ENCODE measurements around the gene PLLP. TPM values are rescaled to one million over a fixed set of nuclear protein-coding genes. Genes with fewer than 3 reads are reported as not detected.

PLLP gene
- total RNA-seq, 1 donor from 2014 or later = 0.02 TPM

GRCh38 chr16:57209780-57210179 is 74.7 kb downstream of the PLLP start:
- no peaks in the 10 kb centered on the region for H3K9me3 Mint-ChIP-seq (ENCODE audit: low read depth)
- H3K4me1 Mint-ChIP-seq (ENCODE audit: low read depth) = no peaks in the 10 kb centered on the region
- TF ChIP-seq CTCF (IDR thresholded peaks at IDR 0.05) = no peak
- peaks cover 40% of the 10 kb centered on the region for H3K36me3 Mint-ChIP-seq (ENCODE audit: low read depth)
- DNase-seq (ENCODE audit: low spot score) = no peak
- H3K4me3 Mint-ChIP-seq (ENCODE audit: unreplicated experiment) = no peak overlapping the region
- H3K27me3 Mint-ChIP-seq (ENCODE audit: low read depth) = no peaks in the 10 kb centered on the region
- no peak overlapping the region for H3K27ac Mint-ChIP-seq (ENCODE audit: unreplicated experiment)

- Mint-ChIP-seq H3K4me3 (ENCODE audit: unreplicated experiment) (no peak overlapping the region), H3K27ac (ENCODE audit: unreplicated experiment) (no peak overlapping the region), H3K9me3 (ENCODE audit: low read depth) (no peaks in the 10 kb centered on the region), H3K36me3 (ENCODE audit: low read depth) (peaks cover 37% of the 10 kb centered on the region), H3K27me3 (ENCODE audit: low read depth) (no peaks in the 10 kb centered on the region), H3K4me1 (ENCODE audit: low read depth) (no peaks in the 10 kb centered on the region)
- DNase-seq (ENCODE audit: low spot score) = no peak
- TF ChIP-seq CTCF (IDR thresholded peaks at IDR 0.05) = no peak
These were observed 75.5 kb downstream of the PLLP start for GRCh38 chr16:57208926-57209325.

Other genes starting within 250 kb of the PLLP start
- 10.0 to 22.3 TPM (median 21.8 TPM) in 3 replicates for gene CPNE2, start 192.1 kb downstream of the PLLP start, total RNA-seq
- gene PSME3IP1, start 98.6 kb downstream of the PLLP start, total RNA-seq = 51.3 to 65.5 TPM (median 56.8 TPM) in 3 replicates
- gene RSPRY1, start 98.3 kb downstream of the PLLP start, total RNA-seq = 38.9 to 48.7 TPM (median 42.6 TPM) in 3 replicates
- 69.5 to 89.1 TPM (median 70.1 TPM) in 3 replicates for gene ARL2BP, start 39.4 kb downstream of the PLLP start, total RNA-seq
- not detected in 3 replicates for gene CCL22, start 74.1 kb upstream of the PLLP start, total RNA-seq
- 11.2 to 47.9 TPM (median 46.0 TPM) in 3 replicates for gene CX3CL1, start 87.8 kb upstream of the PLLP start, total RNA-seq
- not detected in 3 replicates for gene CCL17, start 120.1 kb upstream of the PLLP start, total RNA-seq
- gene CIAPIN1, start 162.7 kb upstream of the PLLP start, total RNA-seq = 43.3 to 48.9 TPM (median 46.8 TPM) in 3 replicates
- 30.9 to 40.8 TPM (median 31.6 TPM) in 3 replicates for gene COQ9, start 162.8 kb upstream of the PLLP start, total RNA-seq
- 38.6 to 53.0 TPM (median 44.8 TPM) in 3 replicates for gene POLR2C, start 178.0 kb upstream of the PLLP start, total RNA-seq
- gene DOK4, start 201.8 kb upstream of the PLLP start, total RNA-seq = 23.7 to 28.5 TPM (median 26.4 TPM) in 3 replicates